SK-N-SH treated with all-trans-retinoic acid at 6 μM for 48 hours (cell line): Measurements from ENCODE around the gene IWS1.

Source experiments
- ATAC-seq: fragments of 200-7000 bp; cut with Tn5 transposase; 3 replicates; pipeline ENCODE4 v1.9.1; 2020; ENCODE audit warnings: mild to moderate bottlenecking, moderate library complexity
- ARNTL ChIP-seq: fragments of 450-650 bp; formaldehyde crosslinking; IDR thresholded peaks from 2 replicates; pipeline ENCODE4 v1.5.0; 2020; ENCODE audit warnings: low read depth, mild to moderate bottlenecking, moderate library complexity, borderline replicate concordance
- BACH2 ChIP-seq: fragments of 250-450 bp; sonication (Bioruptor Pico); IDR thresholded peaks from 2 replicates; pipeline ENCODE4 v1.9.0; 2021; ENCODE audit warnings: mild to moderate bottlenecking, borderline replicate concordance
- CREB5 ChIP-seq: fragments of 250-450 bp; sonication (Bioruptor Pico); IDR thresholded peaks from 2 replicates; pipeline ENCODE4 v1.5.1; 2020; ENCODE audit warnings: low read depth, mild to moderate bottlenecking, moderate library complexity
- CSDC2 ChIP-seq: fragments of 250-450 bp; sonication (Bioruptor Pico); IDR thresholded peaks from 2 replicates; pipeline ENCODE4 v1.5.0; 2020; ENCODE audit warnings: mild to moderate bottlenecking, moderate library complexity
- ESRRG ChIP-seq: fragments of 250-450 bp; sonication (Bioruptor Pico); IDR thresholded peaks from 2 replicates; pipeline ENCODE4 v1.6.1; 2021; ENCODE audit warnings: mild to moderate bottlenecking
- GLIS3 ChIP-seq: fragments of 250-450 bp; sonication (Bioruptor Pico); IDR thresholded peaks from 2 replicates; pipeline ENCODE4 v1.5.0; 2020; ENCODE audit warnings: mild to moderate bottlenecking, moderate library complexity
- ISL1 ChIP-seq: fragments of 250-450 bp; sonication (Bioruptor Pico); IDR thresholded peaks from 2 replicates; pipeline ENCODE4 v2.1.2; 2022; ENCODE audit warnings: mild to moderate bottlenecking, moderate library complexity
- OSR1 ChIP-seq: fragments of 250-450 bp; sonication (Bioruptor Pico); IDR thresholded peaks from 2 replicates; pipeline ENCODE4 v1.8.0; 2022; ENCODE audit warnings: moderate library complexity, mild to moderate bottlenecking, inconsistent platforms
- PATZ1 ChIP-seq: fragments of 250-450 bp; sonication (Bioruptor Pico); IDR thresholded peaks from 2 replicates; pipeline ENCODE4 v1.8.0; 2020; ENCODE audit warnings: mild to moderate bottlenecking, moderate library complexity, borderline replicate concordance
- POU6F1 ChIP-seq: fragments of 250-450 bp; sonication (Bioruptor Pico); IDR thresholded peaks from 2 replicates; pipeline ENCODE4 v1.8.0; 2021; ENCODE audit warnings: low read depth, mild to moderate bottlenecking, moderate library complexity, borderline replicate concordance
- PPARA ChIP-seq: fragments of 250-450 bp; sonication (Bioruptor Pico); IDR thresholded peaks from 2 replicates; pipeline ENCODE4 v1.5.0; 2020; ENCODE audit warnings: mild to moderate bottlenecking, borderline replicate concordance
- RARB ChIP-seq: fragments of 250-450 bp; sonication (Bioruptor Pico); IDR thresholded peaks from 2 replicates; pipeline ENCODE4 v1.8.0; 2021; ENCODE audit warnings: mild to moderate bottlenecking, moderate library complexity
- SNAI2 ChIP-seq: fragments of 250-450 bp; sonication (Bioruptor Pico); IDR thresholded peaks from 2 replicates; pipeline ENCODE4 v1.5.0; 2020; ENCODE audit warnings: mild to moderate bottlenecking, moderate library complexity
- TCF4 ChIP-seq: fragments of 250-450 bp; sonication (Bioruptor Pico); IDR thresholded peaks from 2 replicates; pipeline ENCODE4 v1.8.0; 2021; ENCODE audit warnings: mild to moderate bottlenecking, moderate library complexity, borderline replicate concordance
- TOX ChIP-seq: fragments of 250-450 bp; sonication (Bioruptor Pico); IDR thresholded peaks from 2 replicates; pipeline ENCODE4 v1.8.0; 2021; ENCODE audit warnings: mild to moderate bottlenecking, moderate library complexity, borderline replicate concordance
- TSHZ2 ChIP-seq: fragments of 250-450 bp; sonication (Bioruptor Pico); IDR thresholded peaks from 2 replicates; pipeline ENCODE4 v1.5.0; 2020; ENCODE audit warnings: mild to moderate bottlenecking, moderate library complexity
- ZC3H10 ChIP-seq: fragments of 250-450 bp; sonication (Bioruptor Pico); IDR thresholded peaks from 2 replicates; pipeline ENCODE4 v1.5.1; 2021; ENCODE audit warnings: mild to moderate bottlenecking, moderate library complexity
- ZFP3 ChIP-seq: fragments of 250-450 bp; sonication (Bioruptor Pico); IDR thresholded peaks from 2 replicates; pipeline ENCODE4 v1.5.0; 2020; ENCODE audit warnings: mild to moderate bottlenecking, moderate library complexity
- ZFP30 ChIP-seq: fragments of 450-650 bp; formaldehyde crosslinking; IDR thresholded peaks from 2 replicates; pipeline ENCODE4 v1.5.0; 2022; ENCODE audit warnings: mild to moderate bottlenecking, moderate library complexity
- ZNF565 ChIP-seq: fragments of 450-650 bp; formaldehyde crosslinking; conservative IDR thresholded peaks from 2 replicates; pipeline ENCODE4 v1.5.0; 2020; ENCODE audit warnings: low read depth, mild to moderate bottlenecking, moderate library complexity
- ZNF70 ChIP-seq: fragments of 450-650 bp; formaldehyde crosslinking; IDR thresholded peaks from 2 replicates; pipeline ENCODE4 v1.5.0; 2020; ENCODE audit warnings: mild to moderate bottlenecking, moderate library complexity
- ZNF8 ChIP-seq: fragments of 450-650 bp; formaldehyde crosslinking; IDR thresholded peaks from 2 replicates; pipeline ENCODE4 v1.5.0; 2020; ENCODE audit warnings: mild to moderate bottlenecking, moderate library complexity

IWS1 gene

GRCh38 chr2:127504552-127505430, 21.5 kb downstream of the IWS1 start:
- no peak for ATAC-seq
- TF ChIP-seq ZFP3 (no peak), BACH2 (CRISPR knock-in tag) (no peak), PATZ1 (no peak), CSDC2 (CRISPR knock-in tag) (no peak), ESRRG (CRISPR knock-in tag) (no peak), ZNF565 (no peak), OSR1 (no peak), ISL1 (CRISPR knock-in tag) (no peak), ZFP30 (no peak), TOX (CRISPR knock-in tag) (no peak), SNAI2 (CRISPR knock-in tag) (no peak), POU6F1 (CRISPR knock-in tag) (no peak), ARNTL (CRISPR knock-in tag) (no peak)

GRCh38 chr2:127503491-127503890, 22.8 kb downstream of the IWS1 start:
- TF ChIP-seq ARNTL (CRISPR knock-in tag) = no peak
- TF ChIP-seq CREB5 (CRISPR knock-in tag) = no peak
- no peak for TF ChIP-seq ZFP3
- TF ChIP-seq OSR1 = no peak
- no peak for TF ChIP-seq ZNF8 (CRISPR knock-in tag)
- no peak for TF ChIP-seq CSDC2 (CRISPR knock-in tag)
- no peak for TF ChIP-seq TCF4 (CRISPR knock-in tag)
- no peak for TF ChIP-seq PATZ1
- TF ChIP-seq PPARA (CRISPR knock-in tag) = no peak
- TF ChIP-seq RARB = no peak
- TF ChIP-seq ZC3H10 (CRISPR knock-in tag) = no peak
- no peak for ATAC-seq

- no peak for ATAC-seq
These were observed 27.9 kb downstream of the IWS1 start for GRCh38 chr2:127498386-127498785.

GRCh38 chr2:127490283-127490682, 36.0 kb downstream of the IWS1 start:
- no peak for ATAC-seq
- TF ChIP-seq ZNF70 (CRISPR knock-in tag) = no peak
- TF ChIP-seq CREB5 (CRISPR knock-in tag) = no peak
- TF ChIP-seq ZC3H10 (CRISPR knock-in tag) = no peak
- TF ChIP-seq ISL1 (CRISPR knock-in tag) = no peak
- no peak for TF ChIP-seq PPARA (CRISPR knock-in tag)
- no peak for TF ChIP-seq CSDC2 (CRISPR knock-in tag)
- TF ChIP-seq ZFP30 = no peak
- TF ChIP-seq ESRRG (CRISPR knock-in tag) = no peak
- no peak for TF ChIP-seq ZFP3
- TF ChIP-seq GLIS3 (CRISPR knock-in tag) = no peak
- no peak for TF ChIP-seq ZNF565
- no peak for TF ChIP-seq TSHZ2
- no peak for TF ChIP-seq BACH2 (CRISPR knock-in tag)
- TF ChIP-seq, all 23 proteins: peak for 0

More at GRCh38 chr2:127498386-127498785, 27.9 kb downstream of the IWS1 start:
- TF ChIP-seq ZNF565 = no peak
